GM19193 (cell line): ENCODE measurements around the gene KCNG2.

Source experiments
- POLR2A ChIP-seq: IDR thresholded peaks from 4 replicates; pipeline ENCODE4 v1.6.1; 2011; ENCODE audit not compliant: insufficient read depth, insufficient read length; ENCODE audit errors: extremely low read depth

The KCNG2 gene

DNA sequence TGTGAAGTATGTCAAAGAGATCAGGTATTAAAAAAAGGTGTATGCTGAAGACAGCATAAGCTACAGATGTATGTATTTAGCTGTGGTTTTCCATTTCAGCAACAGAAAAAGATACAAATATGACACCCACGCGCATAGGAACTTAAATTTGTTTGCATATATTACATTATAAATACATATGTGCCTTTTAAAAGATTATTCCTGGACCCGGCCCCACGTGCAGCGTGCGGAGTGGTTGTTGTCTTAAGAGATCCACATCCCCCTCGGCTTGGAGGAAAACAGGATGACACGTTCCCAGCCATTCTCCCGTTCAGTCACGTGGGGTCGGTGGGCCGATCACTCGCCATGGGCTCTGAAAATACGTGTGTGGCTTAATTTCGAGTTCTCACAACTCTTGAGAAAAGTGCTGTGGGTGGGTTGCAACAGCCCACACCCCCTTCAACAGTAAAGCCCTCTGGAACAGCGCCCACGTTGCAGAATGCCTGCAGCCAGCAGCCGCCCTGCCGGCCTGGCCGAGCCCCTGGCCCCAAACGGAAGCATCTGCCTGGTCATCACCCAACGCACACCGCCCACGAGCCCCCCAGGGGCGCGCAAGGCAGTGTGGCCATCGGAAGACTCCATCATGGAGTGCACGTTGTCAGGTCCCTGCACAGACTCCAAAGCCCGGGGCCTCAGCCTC is 18.6 kb upstream of the KCNG2 start:
- no peak for TF ChIP-seq POLR2A

DNA sequence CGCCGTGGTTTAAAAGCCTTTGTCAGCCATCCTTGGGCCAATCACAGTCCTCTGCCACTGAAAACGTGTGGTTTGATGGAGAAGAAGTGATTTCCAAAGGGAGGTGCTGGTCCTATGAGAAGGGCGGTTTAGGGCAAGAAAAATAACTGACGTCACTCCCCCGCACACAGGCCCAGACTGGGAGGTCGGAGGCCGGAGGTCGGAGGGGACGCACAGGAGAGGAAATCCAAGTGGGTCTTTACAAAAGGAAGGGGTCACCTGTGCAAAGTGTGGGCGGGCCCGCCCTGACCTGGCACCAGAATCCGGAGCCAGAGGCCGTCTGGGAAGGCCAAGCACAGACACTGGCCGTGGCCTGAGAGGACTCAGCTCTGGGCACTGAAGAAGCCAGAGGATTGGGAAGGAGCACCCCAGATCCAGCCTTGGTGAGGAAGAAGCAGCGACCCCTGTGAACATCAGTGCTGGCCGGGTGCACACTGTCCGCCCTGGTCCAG is 18.0 kb upstream of the KCNG2 start:
- TF ChIP-seq POLR2A = no peak

DNA sequence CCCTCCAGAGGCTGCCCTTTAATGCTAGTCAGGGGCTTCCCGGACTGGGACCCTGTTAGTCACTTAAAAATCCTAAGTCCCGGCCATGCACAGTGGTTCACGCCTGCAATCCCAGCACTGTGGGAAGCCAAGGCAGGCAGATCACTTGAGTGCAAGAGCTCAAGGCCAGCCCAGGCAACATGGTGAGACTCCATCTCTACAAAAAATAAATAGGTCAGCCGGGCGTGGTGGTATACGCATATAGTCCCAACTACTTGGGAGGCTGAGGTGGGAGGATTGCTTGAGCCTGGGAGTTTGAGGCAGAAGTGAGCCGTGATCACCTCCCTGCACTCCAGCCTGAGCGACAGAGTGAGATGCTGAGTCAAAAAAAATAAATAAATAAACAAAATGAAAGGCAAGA is 17.2 kb upstream of the KCNG2 start:
- TF ChIP-seq POLR2A = no peak

DNA sequence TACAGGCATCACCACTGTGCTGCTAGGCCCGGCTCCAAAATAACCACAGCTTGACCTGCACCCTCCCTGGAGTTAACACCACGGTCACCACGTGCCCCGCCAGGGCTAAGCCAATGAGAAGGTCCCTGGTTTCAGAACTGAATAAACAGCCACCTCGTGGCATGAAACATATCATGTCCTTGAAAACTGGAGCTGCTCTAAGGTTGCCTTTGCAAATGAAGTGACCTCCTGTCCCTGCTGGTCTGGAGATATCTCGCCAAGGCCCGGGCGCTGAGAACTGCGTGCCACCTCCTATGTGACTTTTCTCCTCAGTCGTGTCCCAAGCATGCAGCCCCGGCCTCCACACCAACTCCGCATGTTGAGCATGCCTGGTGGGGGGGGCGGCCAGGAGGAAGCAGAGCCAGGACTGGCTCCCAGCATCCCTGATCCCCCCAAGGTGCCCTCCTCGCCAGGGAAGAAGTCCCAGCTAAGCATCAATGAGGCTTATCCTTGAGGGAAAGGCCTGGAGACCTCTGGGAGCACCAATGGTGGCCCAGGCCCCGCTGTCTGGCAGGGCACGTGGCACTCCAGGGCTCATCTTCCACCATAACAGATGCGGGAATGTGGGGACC is 16.3 kb upstream of the KCNG2 start:
- TF ChIP-seq POLR2A = no peak

DNA sequence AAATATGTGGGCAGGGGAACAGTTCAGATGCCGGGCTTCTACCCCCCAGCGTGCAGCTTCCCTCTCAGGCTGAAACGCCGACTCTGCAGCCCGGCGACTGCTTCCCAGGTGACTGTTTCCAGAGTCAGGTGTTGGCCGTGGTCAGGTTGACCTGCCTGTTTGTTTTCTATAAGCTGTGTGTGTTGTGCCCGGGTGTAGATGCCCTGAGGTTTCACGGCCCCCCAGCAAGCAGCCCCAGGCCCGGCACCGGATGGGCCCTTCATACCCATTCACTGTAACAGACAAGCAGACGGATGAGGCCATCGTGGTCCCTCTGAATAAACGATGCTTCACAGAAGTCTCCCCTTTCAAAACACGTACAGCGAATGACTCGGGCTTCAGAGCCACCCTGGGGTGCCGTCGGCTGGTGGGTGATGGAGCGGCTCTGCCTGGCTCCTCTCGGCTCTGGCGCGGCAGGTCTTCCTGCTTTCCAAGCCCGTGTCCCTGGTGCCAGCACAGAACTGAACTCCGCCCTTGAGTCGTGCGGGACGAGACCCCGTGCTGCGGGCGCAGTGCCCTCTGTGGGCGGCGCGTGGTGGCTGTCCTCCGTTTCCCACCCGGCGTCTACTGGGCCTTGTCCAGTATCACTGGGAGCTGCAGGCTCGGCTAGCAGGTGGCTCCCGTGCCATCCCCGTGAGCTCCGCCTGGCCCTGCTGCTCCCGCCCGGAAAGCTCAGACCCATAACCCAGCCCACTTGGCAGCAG is 15.0 kb upstream of the KCNG2 start:
- TF ChIP-seq POLR2A = no peak

DNA sequence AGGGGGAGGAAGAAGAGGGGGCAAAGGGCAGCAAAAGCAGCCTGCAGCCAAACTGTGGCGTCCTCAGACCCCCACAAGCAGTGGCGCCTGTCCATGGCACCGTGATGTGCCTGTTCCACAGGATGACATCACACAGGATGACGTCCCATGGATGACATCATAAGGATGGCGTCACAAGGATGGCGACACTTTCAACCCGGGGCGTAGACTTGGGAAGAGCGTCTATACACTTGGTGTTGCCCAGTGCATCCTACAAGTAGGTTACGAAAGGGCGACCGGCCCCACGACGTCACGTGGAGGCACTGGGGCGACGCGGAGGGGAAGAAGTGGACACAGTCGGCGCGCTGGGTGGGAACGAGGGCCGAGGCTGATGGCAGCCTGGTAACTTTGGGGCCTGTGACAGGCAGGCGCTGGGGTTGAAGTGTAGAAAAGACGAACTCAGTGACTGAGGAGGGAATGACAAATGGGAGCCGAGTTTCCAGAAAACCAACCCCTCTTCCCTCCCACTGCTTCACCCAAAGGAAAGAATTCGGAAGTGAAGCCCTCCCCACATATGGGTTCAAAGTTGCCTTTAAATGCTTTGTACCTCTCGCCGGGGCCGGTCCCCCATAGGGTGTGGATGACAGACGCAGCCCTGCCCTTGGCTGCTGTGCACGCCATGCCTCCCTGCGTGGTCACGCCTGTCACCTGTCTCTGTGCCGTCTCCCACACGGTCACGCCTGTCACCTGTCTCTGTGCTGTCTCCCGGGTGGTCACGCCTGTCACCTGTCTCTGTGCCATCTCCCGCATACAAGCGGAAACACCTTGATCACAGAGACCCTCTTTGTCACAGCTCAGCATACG is 13.4 kb upstream of the KCNG2 start:
- no peak for TF ChIP-seq POLR2A

DNA sequence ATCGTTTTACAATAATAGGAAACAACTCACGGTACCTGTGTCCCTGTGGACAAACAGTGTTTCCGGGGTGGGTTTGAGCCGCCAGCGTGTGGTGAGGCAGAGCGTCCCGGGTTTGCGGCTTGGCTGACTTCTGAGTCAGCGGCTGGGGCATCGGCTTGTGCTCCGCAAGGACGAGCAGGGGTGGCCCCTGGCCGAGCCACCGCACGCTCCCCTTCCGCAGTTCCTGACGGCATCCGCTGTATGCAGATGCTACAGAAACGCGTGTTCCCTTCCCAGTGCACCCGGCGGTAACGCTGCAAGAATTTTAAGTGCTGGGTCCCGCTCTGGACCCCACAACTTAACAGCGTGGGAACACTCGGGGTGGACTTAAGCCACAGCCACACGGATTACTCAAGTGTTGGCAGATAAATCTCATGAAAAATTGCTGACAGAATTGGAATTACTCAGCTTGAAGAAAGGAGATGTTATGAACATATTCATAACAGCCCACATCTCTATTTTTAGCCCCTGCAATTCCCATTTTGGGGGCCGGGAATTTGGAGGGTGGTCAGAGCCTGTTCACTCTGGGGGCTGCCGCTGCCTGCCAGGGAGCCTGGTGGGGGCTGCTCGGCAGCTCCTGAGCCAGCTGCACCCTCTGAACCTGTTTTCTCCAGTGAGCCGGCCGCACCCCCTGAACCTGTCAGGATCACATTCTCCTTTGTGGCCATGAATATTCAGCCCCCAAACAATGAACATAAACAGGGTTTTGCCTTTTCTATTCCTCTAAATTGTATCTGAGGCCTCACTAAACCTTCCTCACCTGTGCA is 12.6 kb upstream of the KCNG2 start:
- TF ChIP-seq POLR2A = no peak

DNA sequence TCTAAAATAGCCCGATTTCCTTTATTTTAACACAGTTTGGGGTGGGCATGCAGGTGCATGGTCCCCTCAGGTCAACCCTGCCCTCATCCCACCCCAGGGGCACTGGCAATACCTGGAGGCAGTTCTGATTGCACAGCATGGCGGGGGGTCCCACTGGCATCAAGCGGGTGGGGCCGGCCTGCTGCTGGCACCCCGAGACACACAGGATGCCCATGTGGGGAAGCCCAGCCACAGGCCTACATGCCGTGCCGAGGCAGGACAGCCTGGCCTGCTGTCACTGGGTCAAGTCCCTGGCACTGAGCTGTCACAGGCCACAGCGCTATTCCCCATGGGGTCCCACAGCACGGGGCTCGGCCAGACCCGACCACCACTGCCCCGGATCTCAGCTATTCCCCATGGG is 11.9 kb upstream of the KCNG2 start:
- no peak for TF ChIP-seq POLR2A

DNA sequence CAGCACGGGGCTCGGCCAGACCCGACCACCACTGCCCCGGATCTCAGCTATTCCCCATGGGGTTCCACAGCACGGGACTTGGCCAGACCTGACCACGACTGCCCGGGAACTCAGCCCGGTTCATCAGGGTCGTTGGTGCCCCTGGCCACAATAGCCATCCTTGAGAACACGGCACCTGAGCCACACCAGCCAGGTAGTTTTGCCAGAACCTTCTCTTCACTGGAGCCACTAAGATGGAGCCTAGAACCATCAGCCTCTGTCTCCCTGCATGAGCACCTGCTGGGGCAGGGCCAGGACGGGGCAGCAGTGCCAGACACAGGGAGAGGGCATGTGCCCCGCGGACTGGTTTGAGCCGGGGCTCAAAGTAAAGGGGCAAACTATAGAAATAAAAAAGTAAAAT is 11.4 kb upstream of the KCNG2 start:
- TF ChIP-seq POLR2A = no peak

DNA sequence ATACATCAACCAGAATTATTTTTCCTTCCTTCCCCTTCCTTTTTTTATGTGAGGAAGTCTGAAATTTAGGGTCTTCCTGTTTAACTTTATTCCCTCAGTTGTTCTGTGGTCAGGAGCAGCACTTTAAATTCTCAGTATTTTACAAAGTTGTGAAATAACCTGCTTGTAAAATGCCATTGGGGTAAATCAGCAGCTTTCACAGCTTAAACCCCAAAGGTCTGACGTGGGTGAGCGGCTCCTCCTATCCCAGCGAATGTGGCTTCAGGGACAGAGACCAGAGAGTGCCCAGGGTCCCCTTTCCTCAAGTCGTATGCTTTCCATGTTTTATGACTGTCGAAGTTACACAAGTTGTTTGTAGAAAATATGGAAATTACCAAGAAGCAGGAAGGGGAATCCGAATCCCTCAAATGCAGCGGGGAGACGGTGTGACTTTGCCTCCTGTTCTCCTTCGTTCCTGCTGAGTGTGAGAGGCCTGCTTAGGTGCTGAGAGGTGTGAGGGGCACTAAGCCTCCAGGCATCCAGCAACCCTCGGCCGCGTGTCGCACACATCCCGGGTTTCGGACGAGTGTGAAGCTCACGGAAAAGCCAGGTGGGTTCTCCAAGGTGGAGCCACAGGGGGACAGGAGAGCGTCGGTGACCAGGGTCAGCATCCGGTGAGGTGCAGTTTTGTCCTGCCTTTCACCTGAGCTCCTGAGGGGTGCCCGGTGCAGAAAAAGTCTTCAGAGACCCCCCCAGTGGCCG is 10.8 kb upstream of the KCNG2 start:
- no peak for TF ChIP-seq POLR2A

DNA sequence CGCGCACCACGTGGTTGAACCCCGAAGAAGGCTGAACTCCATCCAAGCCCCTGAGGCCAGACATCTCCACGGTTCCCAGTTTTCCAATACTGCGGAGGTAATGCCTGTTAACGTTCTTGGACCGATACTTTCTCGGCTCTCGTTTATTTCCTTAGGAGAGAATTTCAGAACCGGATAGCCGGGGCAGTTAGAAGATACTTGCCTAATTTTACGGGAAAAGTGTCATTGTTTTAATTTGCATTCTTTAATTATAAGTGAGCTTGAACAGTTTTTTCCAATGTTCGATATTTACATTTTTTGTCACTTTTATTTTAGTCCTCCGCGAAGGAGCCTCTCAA is 10.2 kb upstream of the KCNG2 start:
- no peak for TF ChIP-seq POLR2A

DNA sequence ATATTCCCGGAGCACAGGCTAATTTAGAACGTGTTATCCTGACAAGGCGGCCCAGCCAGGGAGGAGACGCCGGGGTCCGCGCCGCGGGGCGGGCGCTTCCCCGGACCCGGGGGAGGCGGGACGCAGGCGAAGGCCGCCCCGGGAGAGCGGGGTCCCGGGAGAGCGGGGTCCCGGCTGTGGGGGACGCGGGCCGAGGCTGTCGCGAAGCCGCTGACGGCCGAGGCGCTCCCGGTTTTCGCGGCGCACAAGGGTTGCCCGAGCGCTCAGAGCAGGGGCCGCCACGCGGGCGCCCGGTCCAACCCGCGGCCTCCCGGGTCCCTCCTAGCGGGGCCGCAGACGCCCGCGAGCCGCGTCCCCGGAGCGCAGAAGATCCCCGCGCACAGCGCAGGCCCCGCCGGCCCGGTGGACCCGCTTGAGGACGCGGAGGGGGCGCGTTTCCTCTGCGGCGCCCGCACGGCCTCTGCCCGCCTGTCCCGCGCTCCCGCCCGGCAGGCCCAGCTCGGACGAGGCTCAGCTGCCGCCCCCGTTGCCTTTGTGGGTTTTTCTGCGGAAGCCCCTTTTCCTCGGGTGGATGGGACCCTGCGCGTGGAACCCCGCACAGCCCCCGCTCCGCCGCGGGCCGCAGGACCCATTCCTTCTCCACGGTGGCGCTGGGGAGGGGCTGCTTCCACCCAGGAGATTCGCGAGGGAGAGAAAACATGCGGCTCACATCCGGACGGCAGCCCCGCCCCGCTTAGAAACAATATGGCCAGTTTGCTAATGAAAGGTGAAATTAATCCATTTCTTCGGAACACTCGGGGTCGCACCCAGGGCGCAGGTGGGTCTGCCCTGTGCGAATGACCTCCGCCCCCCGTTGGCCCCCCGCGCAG is 9.6 kb upstream of the KCNG2 start:
- TF ChIP-seq POLR2A = no peak

DNA sequence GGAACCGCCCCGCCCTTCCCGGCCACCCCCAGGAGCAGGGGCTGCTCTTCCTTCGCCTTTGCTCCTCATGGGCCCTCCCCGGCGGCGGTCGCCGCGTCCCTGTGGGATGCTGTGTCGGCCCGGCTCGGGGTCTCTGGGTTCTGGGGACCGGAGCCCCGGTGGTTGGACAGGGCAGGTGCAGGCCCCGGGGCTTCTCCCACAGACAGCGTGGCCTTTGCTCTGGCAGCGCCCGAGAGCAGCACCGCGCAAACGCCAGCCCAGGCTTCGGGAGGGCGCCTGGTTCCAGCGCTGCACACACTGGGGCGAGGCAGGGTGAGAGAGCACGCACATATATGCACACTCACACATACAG is 9.0 kb upstream of the KCNG2 start:
- TF ChIP-seq POLR2A = no peak
